ENCODE data around the gene CHMP2A.
"Not testable (repeated sequence)": the region's sequence is repeated elsewhere in the genome, so short reads cannot be mapped to it uniquely, and the experiment has no call there.

CHMP2A gene

DNA sequence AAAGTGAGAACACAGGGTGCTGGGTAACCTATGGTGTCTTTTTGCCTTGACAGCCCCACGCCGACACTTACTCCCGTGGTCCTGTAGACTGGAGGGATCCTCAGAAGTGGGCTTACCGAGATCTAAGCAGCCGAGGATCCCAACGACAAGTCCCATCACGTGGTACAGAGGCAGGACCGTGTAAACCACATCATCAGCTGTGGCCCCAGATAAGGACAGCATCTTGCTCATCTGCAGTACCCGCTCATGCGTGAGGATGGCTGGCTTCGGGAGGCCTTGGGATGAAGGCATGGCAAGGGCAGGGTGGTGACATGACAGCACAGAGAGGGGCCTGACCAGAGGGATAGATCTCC lies 45.2 kb downstream of the CHMP2A start:
- no peaks in the 10 kb centered on the region for H3K27me3 ChIP-seq (ENCODE audit: control insufficient read depth in 1 of 2, insufficient read depth in 2 of 2, low read length in 2 of 2)
- peaks cover 12% of the 10 kb centered on the region for H3K4me1 ChIP-seq (ENCODE audit: insufficient read depth, low read length)
- no peak overlapping the region for H3K27ac ChIP-seq (ENCODE audit: low read depth, low read length)
- H3K4me3 ChIP-seq (ENCODE audit: low read depth in 1 of 2, low read length in 2 of 2): no peak overlapping the region
- no peaks in the 10 kb centered on the region for H3K36me3 ChIP-seq (ENCODE audit: insufficient read depth, low read length)
- H3K9ac ChIP-seq (ENCODE audit: low read length): no peak overlapping the region
- H3K9me3 ChIP-seq (ENCODE audit: low read length): no peaks in the 10 kb centered on the region

DNA sequence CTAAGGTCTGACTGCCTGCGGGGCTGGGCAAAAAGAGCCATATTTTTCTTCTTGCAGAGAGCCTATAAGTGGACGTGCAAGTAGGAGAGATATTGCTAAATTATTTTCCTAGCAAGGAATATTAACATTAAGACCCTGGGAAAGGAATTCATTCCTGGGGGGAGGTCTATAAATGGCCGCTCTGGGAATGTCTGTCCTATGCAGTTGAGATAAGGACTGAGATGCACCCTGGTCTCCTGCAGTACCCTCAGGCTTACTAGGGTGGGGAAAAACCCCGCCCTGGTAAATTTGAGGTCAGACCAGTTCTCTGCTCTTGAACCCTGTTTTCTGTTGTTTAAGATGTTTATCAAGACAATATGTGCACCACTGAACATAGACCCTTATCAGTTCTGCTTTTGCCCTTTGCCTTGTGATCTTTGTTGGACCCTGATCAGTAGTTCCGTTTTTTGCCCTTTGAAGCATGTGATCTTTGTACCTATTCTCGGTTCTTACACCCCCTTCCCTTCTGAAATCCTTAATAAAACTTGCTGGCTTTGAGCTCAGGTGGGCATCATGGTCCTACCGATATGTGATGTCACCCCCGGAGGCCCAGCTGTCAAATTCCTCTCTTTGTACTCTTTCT lies 47.2 kb downstream of the CHMP2A start:
- not testable (repeated sequence) for H3K4me1 ChIP-seq (ENCODE audit: insufficient read depth, low read length); H3K27ac ChIP-seq (ENCODE audit: low read depth, low read length); H3K4me3 ChIP-seq (ENCODE audit: low read depth in 1 of 2, low read length in 2 of 2); H3K9me3 ChIP-seq (ENCODE audit: low read length); H3K36me3 ChIP-seq (ENCODE audit: insufficient read depth, low read length); H3K27me3 ChIP-seq (ENCODE audit: control insufficient read depth in 1 of 2, insufficient read depth in 2 of 2, low read length in 2 of 2); H3K9ac ChIP-seq (ENCODE audit: low read length)
